OCI-LY7 (cell line): Measurements from ENCODE around the gene AGPAT2. TPM values are rescaled to one million over a fixed set of nuclear protein-coding genes. Genes with fewer than 3 reads are reported as not detected.

ENCODE experiments used
- BruUV-seq: library from RNA; stranded (reverse); fragments of 400-500 nt; replicated peaks from 2 replicates; lab custom pipeline; 2021; lab: Mats Ljungman, UMichigan
- CTCF ChIA-PET: fragments of 300-600 bp; sonication (Branson Sonifier 250); formaldehyde crosslinking; loops from one replicate; lab custom pipeline; 2022; ENCODE audit warnings: antibody characterized with exemption; ENCODE audit not compliant: unreplicated experiment; lab: Charles Lee
- POLR2A ChIA-PET: fragments of 300-600 bp; sonication (Branson Sonifier 250); formaldehyde crosslinking; loops from one replicate; lab custom pipeline; 2022; ENCODE audit warnings: antibody characterized with exemption; lab: Charles Lee
- DNase-seq: peaks from one replicate; pipeline ENCODE4 v3.0.0-alpha.2; 2015; ENCODE audit warnings: low spot score
- H2AFZ ChIP-seq: fragments of 200-600 bp; sonication (generic), shearing (Covaris generic); 2 replicates; pipeline ENCODE4 v1.6.1; 2014; ENCODE audit warnings: mild to moderate bottlenecking, antibody characterized with exemption, low read length, moderate library complexity
- H3K27ac ChIP-seq: fragments of 200-600 bp; sonication (generic); 2 replicates; pipeline ENCODE4 v1.5.1; 2014; ENCODE audit warnings: mixed run types, low read depth, mild to moderate bottlenecking, moderate library complexity, low read length, inconsistent platforms; ENCODE audit not compliant: poor library complexity, severe bottlenecking
- H3K36me3 ChIP-seq: fragments of 200-600 bp; sonication (generic); 2 replicates; pipeline ENCODE4 v1.6.1; 2014; ENCODE audit warnings: mild to moderate bottlenecking, antibody characterized with exemption, low read length, moderate library complexity, mixed read lengths; ENCODE audit not compliant: insufficient read depth
- H3K4me1 ChIP-seq: fragments of 200-600 bp; sonication (generic); 2 replicates; pipeline ENCODE4 v1.5.1; 2014; ENCODE audit warnings: mild to moderate bottlenecking, low read length; ENCODE audit not compliant: insufficient read depth, poor library complexity, severe bottlenecking
- H3K4me2 ChIP-seq: fragments of 200-600 bp; sonication (generic); 2 replicates; pipeline ENCODE4 v1.6.1; 2014; ENCODE audit warnings: mild to moderate bottlenecking, low read length
- H3K4me3 ChIP-seq: fragments of 200-600 bp; sonication (generic); 2 replicates; pipeline ENCODE4 v1.5.1; 2014; ENCODE audit warnings: mild to moderate bottlenecking, low read depth, low read length; ENCODE audit not compliant: poor library complexity, severe bottlenecking
- H3K79me2 ChIP-seq: fragments of 200-600 bp; sonication (generic); 2 replicates; pipeline ENCODE4 v1.6.1; 2016; ENCODE audit warnings: low read depth, mild to moderate bottlenecking, low read length, moderate library complexity, mixed read lengths; ENCODE audit not compliant: insufficient read depth
- H3K9me2 ChIP-seq: fragments of 200-600 bp; sonication (generic); 2 replicates; pipeline ENCODE4 v1.6.1; 2016; ENCODE audit warnings: mild to moderate bottlenecking, low read length, mixed read lengths; ENCODE audit not compliant: insufficient read depth
- H3K9me3 ChIP-seq: fragments of 200-600 bp; sonication (generic); 2 replicates; pipeline ENCODE4 v1.6.1; 2014; ENCODE audit warnings: mild to moderate bottlenecking, mixed run types, low read length, mixed read lengths
- H4K20me1 ChIP-seq: fragments of 200-600 bp; sonication (generic); 2 replicates; pipeline ENCODE4 v1.6.1; 2014; ENCODE audit warnings: mild to moderate bottlenecking, antibody characterized with exemption, low read length, moderate library complexity, mixed read lengths; ENCODE audit not compliant: insufficient read depth
- EZH2phosphoT487 ChIP-seq: fragments of 200-600 bp; sonication (generic); IDR thresholded peaks from 2 replicates; pipeline ENCODE4 v1.6.1; 2018; ENCODE audit warnings: low read depth, borderline replicate concordance, mild to moderate bottlenecking, mixed run types, antibody characterized with exemption, low read length, moderate library complexity, mixed read lengths
- intact Hi-C: fragments of 100-400 bp; cut with micrococcal nuclease; formaldehyde crosslinking; loops from one replicate; pipeline ENCODE4 v1.10.0; 2022; ENCODE audit not compliant: unreplicated experiment
- total RNA-seq, 2 experiments: library from RNA; depleted of rRNA in 1 of 2; stranded (reverse); fragments of >200 nt in 1 of 2; shearing (Covaris generic) in 1 of 2; gene quantifications; 2 replicates each; pipeline ENCODE4 v1.2.3, GENCODE V29; 2014 to 2022
- TF ChIP-seq, protein P1 (sequence below): fragments of 200-600 bp; sonication (generic); conservative IDR thresholded peaks from 2 replicates; pipeline ENCODE4 v1.5.1; 2014; ENCODE audit warnings: mild to moderate bottlenecking, antibody characterized with exemption, low read length, moderate library complexity, mixed read lengths

The AGPAT2 gene
- total RNA-seq, 2 experiments from 2014 or later: 18.3 to 20.8 TPM

- Histone ChIP-seq H3K4me2 (no peak overlapping the region), H3K4me3 (no peak overlapping the region), H3K9me3 (no peaks in the 10 kb centered on the region), H3K4me1 (peaks cover 3% of the 10 kb centered on the region), H3K27ac (no peak overlapping the region), H4K20me1 (no peaks in the 10 kb centered on the region), H2AFZ (no peak overlapping the region), H3K79me2 (no peaks in the 10 kb centered on the region), H3K36me3 (no peaks in the 10 kb centered on the region), H3K9me2 (no peaks in the 10 kb centered on the region)
- ChIA-PET POLR2A (interaction anchor here (0.6 kb wide), 1 partner anchor 775 kb away, joined by 3 read pairs; no protein-coding TSS in a partner anchor), CTCF (no interaction called here)
- no peak for TF ChIP-seq EZH2phosphoT487
- TF ChIP-seq, protein P1, sequence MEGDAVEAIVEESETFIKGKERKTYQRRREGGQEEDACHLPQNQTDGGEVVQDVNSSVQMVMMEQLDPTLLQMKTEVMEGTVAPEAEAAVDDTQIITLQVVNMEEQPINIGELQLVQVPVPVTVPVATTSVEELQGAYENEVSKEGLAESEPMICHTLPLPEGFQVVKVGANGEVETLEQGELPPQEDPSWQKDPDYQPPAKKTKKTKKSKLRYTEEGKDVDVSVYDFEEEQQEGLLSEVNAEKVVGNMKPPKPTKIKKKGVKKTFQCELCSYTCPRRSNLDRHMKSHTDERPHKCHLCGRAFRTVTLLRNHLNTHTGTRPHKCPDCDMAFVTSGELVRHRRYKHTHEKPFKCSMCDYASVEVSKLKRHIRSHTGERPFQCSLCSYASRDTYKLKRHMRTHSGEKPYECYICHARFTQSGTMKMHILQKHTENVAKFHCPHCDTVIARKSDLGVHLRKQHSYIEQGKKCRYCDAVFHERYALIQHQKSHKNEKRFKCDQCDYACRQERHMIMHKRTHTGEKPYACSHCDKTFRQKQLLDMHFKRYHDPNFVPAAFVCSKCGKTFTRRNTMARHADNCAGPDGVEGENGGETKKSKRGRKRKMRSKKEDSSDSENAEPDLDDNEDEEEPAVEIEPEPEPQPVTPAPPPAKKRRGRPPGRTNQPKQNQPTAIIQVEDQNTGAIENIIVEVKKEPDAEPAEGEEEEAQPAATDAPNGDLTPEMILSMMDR: no peak
- intact Hi-C loops: no loop called here
- DNase-seq: no peak
- BruUV-seq: no TSS peak
These were observed 36.6 kb downstream of the AGPAT2 start for GRCh38 chr9:136650648-136651047.

GRCh38 chr9:136650021-136650420 is 37.2 kb downstream of the AGPAT2 start:
- Histone ChIP-seq H3K4me2 (no peak overlapping the region), H3K4me1 (no peaks in the 10 kb centered on the region), H3K4me3 (no peak overlapping the region), H4K20me1 (no peaks in the 10 kb centered on the region), H3K9me3 (no peaks in the 10 kb centered on the region), H3K36me3 (no peaks in the 10 kb centered on the region), H3K27ac (no peak overlapping the region), H2AFZ (no peak overlapping the region), H3K9me2 (no peaks in the 10 kb centered on the region), H3K79me2 (no peaks in the 10 kb centered on the region)
- ChIA-PET CTCF (no interaction called here), POLR2A (interaction anchor here (0.6 kb wide), 1 partner anchor 774 kb away, joined by 3 read pairs; no protein-coding TSS in a partner anchor)
- TF ChIP-seq, protein P1: no peak
- no peak for TF ChIP-seq EZH2phosphoT487
- no TSS peak for BruUV-seq
- intact Hi-C loops: no loop called here
- DNase-seq: no peak

GRCh38 chr9:136648751-136649150 is 38.5 kb downstream of the AGPAT2 start:
- H3K9me2 ChIP-seq: no peaks in the 10 kb centered on the region
- H4K20me1 ChIP-seq: no peaks in the 10 kb centered on the region
- H3K4me1 ChIP-seq: no peaks in the 10 kb centered on the region
- no peak for DNase-seq
- BruUV-seq: no TSS peak
- H3K36me3 ChIP-seq: no peaks in the 10 kb centered on the region
- no peaks in the 10 kb centered on the region for H3K79me2 ChIP-seq
- no peak overlapping the region for H3K4me2 ChIP-seq
- intact Hi-C loops: no loop called here
- H3K9me3 ChIP-seq: no peaks in the 10 kb centered on the region
- TF ChIP-seq EZH2phosphoT487: no peak
- TF ChIP-seq, protein P1: no peak
- POLR2A ChIA-PET: no interaction called here
- no peak overlapping the region for H3K4me3 ChIP-seq
- no peak overlapping the region for H2AFZ ChIP-seq
- no peak overlapping the region for H3K27ac ChIP-seq
- CTCF ChIA-PET: no interaction called here
